NB4 (cell line): ENCODE data around the gene MAPKAPK2.
"Not testable (repeated sequence)": the region's sequence is repeated elsewhere in the genome, so short reads cannot be mapped to it uniquely, and the experiment has no call there.

Source experiments
- DNase-seq: peaks from one replicate; pipeline ENCODE4 v3.0.0; 2010; ENCODE audit warnings: low read depth
- H3K4me3 ChIP-seq: one replicate; pipeline ENCODE4 v1.5.1; 2011; ENCODE audit warnings: mild to moderate bottlenecking, low read depth, low read length, moderate library complexity
- MYC ChIP-seq: IDR thresholded peaks from 2 replicates; pipeline ENCODE4 v1.6.1; 2011; ENCODE audit warnings: low read depth, low read length
- POLR2A ChIP-seq: IDR thresholded peaks from 2 replicates; pipeline ENCODE4 v1.6.1; 2011; ENCODE audit warnings: mild to moderate bottlenecking; ENCODE audit not compliant: insufficient read length; ENCODE audit errors: extremely low read depth
- TF ChIP-seq, protein P1 (sequence below): IDR thresholded peaks from one replicate; pipeline ENCODE4 v1.5.1; 2012; ENCODE audit warnings: low read depth, low read length
- TF ChIP-seq, protein P2 (sequence below): IDR thresholded peaks from 2 replicates; pipeline ENCODE4 v1.6.1; 2011; ENCODE audit warnings: low read depth, low read length

The MAPKAPK2 gene

DNA sequence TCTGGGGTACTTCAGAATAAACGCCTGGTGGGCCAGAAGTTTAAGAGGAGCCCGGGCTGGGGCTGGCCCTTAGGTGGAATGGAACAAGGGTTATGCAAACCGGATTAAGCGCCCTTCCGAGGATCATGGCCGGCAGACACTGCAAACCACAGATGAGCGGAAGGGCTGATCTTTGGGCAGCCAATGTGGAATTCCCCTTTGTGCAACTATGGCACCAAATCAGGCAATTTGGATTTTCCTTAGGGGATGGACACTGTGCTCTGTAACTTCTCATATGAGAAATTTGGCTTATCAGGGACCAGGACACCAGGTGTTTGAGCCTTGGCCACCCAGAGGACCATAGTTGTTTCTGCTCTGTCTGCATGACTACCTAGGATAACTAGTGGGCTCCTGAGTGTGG is 93.3 kb downstream of the MAPKAPK2 start:
- no peak for DNase-seq
- no peak overlapping the region for H3K4me3 ChIP-seq
- TF ChIP-seq, protein P1, sequence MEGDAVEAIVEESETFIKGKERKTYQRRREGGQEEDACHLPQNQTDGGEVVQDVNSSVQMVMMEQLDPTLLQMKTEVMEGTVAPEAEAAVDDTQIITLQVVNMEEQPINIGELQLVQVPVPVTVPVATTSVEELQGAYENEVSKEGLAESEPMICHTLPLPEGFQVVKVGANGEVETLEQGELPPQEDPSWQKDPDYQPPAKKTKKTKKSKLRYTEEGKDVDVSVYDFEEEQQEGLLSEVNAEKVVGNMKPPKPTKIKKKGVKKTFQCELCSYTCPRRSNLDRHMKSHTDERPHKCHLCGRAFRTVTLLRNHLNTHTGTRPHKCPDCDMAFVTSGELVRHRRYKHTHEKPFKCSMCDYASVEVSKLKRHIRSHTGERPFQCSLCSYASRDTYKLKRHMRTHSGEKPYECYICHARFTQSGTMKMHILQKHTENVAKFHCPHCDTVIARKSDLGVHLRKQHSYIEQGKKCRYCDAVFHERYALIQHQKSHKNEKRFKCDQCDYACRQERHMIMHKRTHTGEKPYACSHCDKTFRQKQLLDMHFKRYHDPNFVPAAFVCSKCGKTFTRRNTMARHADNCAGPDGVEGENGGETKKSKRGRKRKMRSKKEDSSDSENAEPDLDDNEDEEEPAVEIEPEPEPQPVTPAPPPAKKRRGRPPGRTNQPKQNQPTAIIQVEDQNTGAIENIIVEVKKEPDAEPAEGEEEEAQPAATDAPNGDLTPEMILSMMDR = no peak
- TF ChIP-seq POLR2A (no peak), MYC (no peak)
- TF ChIP-seq, protein P2, sequence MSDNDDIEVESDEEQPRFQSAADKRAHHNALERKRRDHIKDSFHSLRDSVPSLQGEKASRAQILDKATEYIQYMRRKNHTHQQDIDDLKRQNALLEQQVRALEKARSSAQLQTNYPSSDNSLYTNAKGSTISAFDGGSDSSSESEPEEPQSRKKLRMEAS = no peak

GRCh38 chr1:206778911-206779310 is 94.2 kb downstream of the MAPKAPK2 start:
- H3K4me3 ChIP-seq, DNase-seq: not testable (repeated sequence)

DNA sequence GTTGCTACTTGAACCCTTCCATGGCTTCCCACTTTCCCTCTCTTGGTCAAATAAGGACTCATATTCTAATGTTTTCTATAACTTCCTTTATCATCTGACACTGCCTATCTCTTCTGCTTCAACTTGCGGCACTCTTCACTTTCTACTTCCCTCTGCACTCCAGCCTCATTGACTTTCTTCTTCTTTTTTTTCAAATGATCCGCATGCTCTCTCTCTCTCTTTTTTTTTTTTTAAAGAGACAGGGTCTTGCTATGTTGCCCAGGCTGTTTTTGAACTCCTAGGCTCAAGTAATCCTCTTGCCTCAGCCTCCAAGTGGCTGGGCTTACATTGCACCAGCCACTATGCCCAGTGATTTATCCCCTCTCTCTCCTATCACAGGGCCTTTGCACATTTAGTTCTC is 94.9 kb downstream of the MAPKAPK2 start:
- no peak overlapping the region for H3K4me3 ChIP-seq
- DNase-seq = no peak
- TF ChIP-seq, protein P2 = no peak
- no peak for TF ChIP-seq MYC
- TF ChIP-seq POLR2A = no peak
- TF ChIP-seq, protein P1 = no peak

GRCh38 chr1:206782448-206782847 is 97.7 kb downstream of the MAPKAPK2 start:
- TF ChIP-seq, protein P1 = no peak
- peak; percentile 33; the same call in 1 of the 2 replicates for TF ChIP-seq MYC
- TF ChIP-seq, protein P2 = 0 out of 2 replicates have a peak, but pooled peaks have one; percentile 42
- peak; percentile 95 for DNase-seq
- no peak overlapping the region for H3K4me3 ChIP-seq

DNA sequence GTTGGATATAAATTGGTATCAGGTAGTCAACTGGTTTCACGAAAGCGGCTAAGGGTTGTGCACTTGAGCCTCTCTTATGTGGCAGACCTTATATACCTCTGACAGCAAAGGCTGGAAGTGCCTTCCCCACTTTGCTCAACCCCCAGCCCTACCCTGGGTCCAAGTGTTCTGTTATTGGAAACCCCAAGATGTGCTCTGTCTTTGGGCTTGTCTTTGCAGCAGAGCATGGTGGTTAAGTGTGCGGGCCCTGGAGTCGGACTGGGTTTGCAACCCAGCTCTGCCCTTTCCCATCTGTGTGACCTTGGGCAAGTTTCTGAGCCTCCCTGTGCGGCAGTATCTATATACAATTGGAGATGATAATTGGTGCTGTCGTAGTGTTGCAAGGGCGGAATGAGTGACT is 98.8 kb downstream of the MAPKAPK2 start:
- DNase-seq = no peak
- H3K4me3 ChIP-seq = no peak overlapping the region
- TF ChIP-seq, protein P2 = no peak
- TF ChIP-seq POLR2A (no peak), MYC (no peak)
- TF ChIP-seq, protein P1 = no peak
